HEK293 (cell line): Measurements from ENCODE around the gene PRCC.

Experiments used
- CTCF ChIA-PET: fragments of 350-600 bp; formaldehyde crosslinking; extraction: SDS; loops from one replicate; lab custom pipeline; 2021; ENCODE audit warnings: antibody characterized with exemption; lab: Yijun Ruan, JAX
- POLR2A ChIA-PET: fragments of 300-600 bp; formaldehyde crosslinking; extraction: SDS; loops from one replicate; lab custom pipeline; 2020; ENCODE audit warnings: antibody characterized with exemption, inconsistent platforms; lab: Yijun Ruan, JAX
- H3K27ac ChIP-seq: fragments of 200-500 bp; sonication (Bioruptor generic); 2 replicates; pipeline ENCODE4 v1.5.1; 2014; ENCODE audit warnings: low read depth, low read length, control low read depth, inconsistent platforms; ENCODE audit errors: extremely low read depth
- H3K36me3 ChIP-seq, 2 experiments: fragments of 200-500 bp in 1 of 2; sonication (Bioruptor generic) in 1 of 2; 1 replicate in 1 of 2; 2 replicates in 1 of 2; pipeline ENCODE4 v1.5.1; 2014 to 2017; ENCODE audit warnings: inconsistent platforms in 2 of 2, low read length in 2 of 2; ENCODE audit not compliant: control insufficient read depth in 2 of 2, insufficient read depth in 1 of 2
- H3K4me1 ChIP-seq: fragments of 200-500 bp; sonication (Bioruptor generic); 2 replicates; pipeline ENCODE4 v1.5.1; 2014; ENCODE audit warnings: mild to moderate bottlenecking, low read length, inconsistent platforms; ENCODE audit not compliant: control insufficient read depth, insufficient read depth
- H3K4me3 ChIP-seq: 2 replicates; pipeline ENCODE4 v1.5.1; 2011; ENCODE audit warnings: low read depth, mild to moderate bottlenecking, control low read depth, low read length, moderate library complexity
- H3K9me3 ChIP-seq: fragments of 200-500 bp; sonication (Bioruptor generic); 2 replicates; pipeline ENCODE4 v1.5.1; 2014; ENCODE audit warnings: low read depth, low read length, inconsistent platforms; ENCODE audit not compliant: control insufficient read depth, insufficient read depth
- KLF17 ChIP-seq: fragments of 450-650 bp; formaldehyde crosslinking; IDR thresholded peaks from 2 replicates; pipeline ENCODE4 v1.5.1; 2016; ENCODE audit warnings: missing biosample characterization, missing genetic modification characterization
- KLF8 ChIP-seq: fragments of 450-650 bp; formaldehyde crosslinking; IDR thresholded peaks from 2 replicates; pipeline ENCODE4 v1.5.1; 2016; ENCODE audit warnings: missing biosample characterization, missing genetic modification characterization
- PRDM2 ChIP-seq: fragments of 450-650 bp; formaldehyde crosslinking; IDR thresholded peaks from 2 replicates; pipeline ENCODE4 v1.5.1; 2016; ENCODE audit warnings: missing biosample characterization, missing genetic modification characterization, borderline replicate concordance
- SP2 ChIP-seq: fragments of 450-650 bp; formaldehyde crosslinking; IDR thresholded peaks from 2 replicates; pipeline ENCODE4 v1.5.1; 2016; ENCODE audit warnings: missing biosample characterization, missing genetic modification characterization
- ZBTB48 ChIP-seq: fragments of 450-650 bp; formaldehyde crosslinking; IDR thresholded peaks from 2 replicates; pipeline ENCODE4 v1.5.1; 2016; ENCODE audit warnings: missing biosample characterization, missing genetic modification characterization
- ZNF184 ChIP-seq: fragments of 450-650 bp; IDR thresholded peaks from 2 replicates; pipeline ENCODE4 v1.5.1; 2018; ENCODE audit warnings: missing biosample characterization, mild to moderate bottlenecking, missing genetic modification characterization
- ZNF2 ChIP-seq: fragments of 450-650 bp; formaldehyde crosslinking; IDR thresholded peaks from 2 replicates; pipeline ENCODE4 v1.5.1; 2016; ENCODE audit warnings: missing biosample characterization, missing genetic modification characterization
- ZNF211 ChIP-seq: fragments of 450-650 bp; formaldehyde crosslinking; IDR thresholded peaks from 2 replicates; pipeline ENCODE4 v1.5.1; 2016; ENCODE audit warnings: low read depth, missing biosample characterization, missing genetic modification characterization
- ZNF223 ChIP-seq: fragments of 450-650 bp; formaldehyde crosslinking; IDR thresholded peaks from 2 replicates; pipeline ENCODE4 v1.5.1; 2016; ENCODE audit warnings: missing biosample characterization, missing genetic modification characterization
- ZNF24 ChIP-seq: fragments of 450-650 bp; formaldehyde crosslinking; IDR thresholded peaks from 2 replicates; pipeline ENCODE4 v1.5.1; 2016; ENCODE audit warnings: missing biosample characterization, missing genetic modification characterization
- ZNF366 ChIP-seq: fragments of 450-650 bp; formaldehyde crosslinking; conservative IDR thresholded peaks from 2 replicates; pipeline ENCODE4 v1.5.1; 2016; ENCODE audit warnings: missing biosample characterization, missing genetic modification characterization
- ZNF433 ChIP-seq: fragments of 450-650 bp; formaldehyde crosslinking; IDR thresholded peaks from 2 replicates; pipeline ENCODE4 v1.5.1; 2016; ENCODE audit warnings: missing biosample characterization, missing genetic modification characterization, low read depth
- ZNF514 ChIP-seq: fragments of 450-650 bp; formaldehyde crosslinking; IDR thresholded peaks from 2 replicates; pipeline ENCODE4 v1.5.1; 2016; ENCODE audit warnings: missing biosample characterization, missing genetic modification characterization
- ZNF521 ChIP-seq: fragments of 450-650 bp; formaldehyde crosslinking; IDR thresholded peaks from 2 replicates; pipeline ENCODE4 v1.5.1; 2017; ENCODE audit warnings: missing biosample characterization, mild to moderate bottlenecking, missing genetic modification characterization
- ZNF600 ChIP-seq: fragments of 450-650 bp; formaldehyde crosslinking; IDR thresholded peaks from 2 replicates; pipeline ENCODE4 v1.5.1; 2016; ENCODE audit warnings: missing biosample characterization, missing genetic modification characterization
- ZNF610 ChIP-seq: fragments of 450-650 bp; formaldehyde crosslinking; IDR thresholded peaks from 2 replicates; pipeline ENCODE4 v1.5.1; 2016; ENCODE audit warnings: missing biosample characterization, missing genetic modification characterization, borderline replicate concordance
- ZNF837 ChIP-seq: fragments of 450-650 bp; formaldehyde crosslinking; IDR thresholded peaks from 2 replicates; pipeline ENCODE4 v1.5.1; 2016; ENCODE audit warnings: missing biosample characterization, missing genetic modification characterization
- TF ChIP-seq, protein P1 (sequence below): fragments of 450-650 bp; formaldehyde crosslinking; IDR thresholded peaks from 2 replicates; pipeline ENCODE4 v1.5.1; 2016; ENCODE audit warnings: missing biosample characterization, missing genetic modification characterization
- TF ChIP-seq, protein P2 (sequence below): fragments of 450-650 bp; formaldehyde crosslinking; IDR thresholded peaks from 2 replicates; pipeline ENCODE4 v1.5.1; 2016; ENCODE audit warnings: missing biosample characterization, missing genetic modification characterization

Gene PRCC

GRCh38 chr1:156834322-156834721 is 67.0 kb downstream of the PRCC start:
- no peak overlapping the region for H3K4me3 ChIP-seq
- H3K9me3 ChIP-seq = no peaks in the 10 kb centered on the region
- no peak overlapping the region for H3K27ac ChIP-seq
- no peaks in the 10 kb centered on the region for H3K36me3 ChIP-seq
- no peak for TF ChIP-seq ZNF600 (tag by site-specific recombination)
- TF ChIP-seq ZNF433 = no peak
- no peak for TF ChIP-seq PRDM2 (tag by site-specific recombination)
- TF ChIP-seq ZNF837 (tag by site-specific recombination) = no peak
- TF ChIP-seq ZNF521 = no peak
- TF ChIP-seq KLF8 = no peak
- TF ChIP-seq ZNF184 (tag by site-specific recombination) = no peak
- no peak for TF ChIP-seq ZBTB48
- no peak for TF ChIP-seq ZNF223 (tag by site-specific recombination)
- TF ChIP-seq ZNF610 (tag by site-specific recombination) = no peak
- no peak for TF ChIP-seq SP2 (tag by site-specific recombination)
- no peak for TF ChIP-seq KLF17 (tag by site-specific recombination)
- TF ChIP-seq, protein P1, sequence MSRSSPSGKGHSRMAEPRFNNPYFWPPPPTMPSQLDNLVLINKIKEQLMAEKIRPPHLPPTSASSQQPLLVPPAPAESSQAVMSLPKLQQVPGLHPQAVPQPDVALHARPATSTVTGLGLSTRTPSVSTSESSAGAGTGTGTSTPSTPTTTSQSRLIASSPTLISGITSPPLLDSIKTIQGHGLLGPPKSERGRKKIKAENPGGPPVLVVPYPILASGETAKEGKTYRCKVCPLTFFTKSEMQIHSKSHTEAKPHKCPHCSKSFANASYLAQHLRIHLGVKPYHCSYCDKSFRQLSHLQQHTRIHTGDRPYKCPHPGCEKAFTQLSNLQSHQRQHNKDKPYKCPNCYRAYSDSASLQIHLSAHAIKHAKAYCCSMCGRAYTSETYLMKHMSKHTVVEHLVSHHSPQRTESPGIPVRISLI (tag by site-specific recombination) = no peak
- TF ChIP-seq, protein P2, sequence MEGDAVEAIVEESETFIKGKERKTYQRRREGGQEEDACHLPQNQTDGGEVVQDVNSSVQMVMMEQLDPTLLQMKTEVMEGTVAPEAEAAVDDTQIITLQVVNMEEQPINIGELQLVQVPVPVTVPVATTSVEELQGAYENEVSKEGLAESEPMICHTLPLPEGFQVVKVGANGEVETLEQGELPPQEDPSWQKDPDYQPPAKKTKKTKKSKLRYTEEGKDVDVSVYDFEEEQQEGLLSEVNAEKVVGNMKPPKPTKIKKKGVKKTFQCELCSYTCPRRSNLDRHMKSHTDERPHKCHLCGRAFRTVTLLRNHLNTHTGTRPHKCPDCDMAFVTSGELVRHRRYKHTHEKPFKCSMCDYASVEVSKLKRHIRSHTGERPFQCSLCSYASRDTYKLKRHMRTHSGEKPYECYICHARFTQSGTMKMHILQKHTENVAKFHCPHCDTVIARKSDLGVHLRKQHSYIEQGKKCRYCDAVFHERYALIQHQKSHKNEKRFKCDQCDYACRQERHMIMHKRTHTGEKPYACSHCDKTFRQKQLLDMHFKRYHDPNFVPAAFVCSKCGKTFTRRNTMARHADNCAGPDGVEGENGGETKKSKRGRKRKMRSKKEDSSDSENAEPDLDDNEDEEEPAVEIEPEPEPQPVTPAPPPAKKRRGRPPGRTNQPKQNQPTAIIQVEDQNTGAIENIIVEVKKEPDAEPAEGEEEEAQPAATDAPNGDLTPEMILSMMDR (tag by site-specific recombination) = no peak
- TF ChIP-seq ZNF366 (tag by site-specific recombination) = no peak
- no peak for TF ChIP-seq ZNF514 (tag by site-specific recombination)
- TF ChIP-seq ZNF211 (tag by site-specific recombination) = no peak
- TF ChIP-seq ZNF24 (tag by site-specific recombination) = no peak
- TF ChIP-seq ZNF2 (tag by site-specific recombination) = no peak
- TF ChIP-seq, all 188 proteins: peak for 0
- no peaks in the 10 kb centered on the region for H3K4me1 ChIP-seq
- ChIA-PET POLR2A (no interaction called here), CTCF (interaction anchor here (0.6 to 2.6 kb wide), 7 partner anchors 13 to 242 kb away, joined by 3 to 8 read pairs (median 4); no protein-coding TSS in a partner anchor)
